IPS-18a (cell line): ENCODE results near the gene KTN1.
A peak's percentile ranks its signal among the peaks of the same experiment; 100 is the strongest.

Experiments used
- H3K27ac ChIP-seq: one replicate; pipeline ENCODE4 v1.5.1; 2013; ENCODE audit warnings: low read length
- H3K27me3 ChIP-seq: one replicate; pipeline ENCODE4 v1.6.1; 2013; ENCODE audit warnings: mild to moderate bottlenecking, low read length; ENCODE audit not compliant: control insufficient read depth, insufficient read depth
- H3K36me3 ChIP-seq: one replicate; pipeline ENCODE4 v1.6.1; 2013; ENCODE audit warnings: low read depth, low read length; ENCODE audit not compliant: control insufficient read depth
- H3K4me1 ChIP-seq: one replicate; pipeline ENCODE4 v1.6.1; 2013; ENCODE audit warnings: low read depth, low read length; ENCODE audit not compliant: control insufficient read depth
- H3K4me3 ChIP-seq: one replicate; pipeline ENCODE4 v1.5.1; 2013; ENCODE audit warnings: low read length
- H3K9ac ChIP-seq: one replicate; pipeline ENCODE4 v1.6.1; 2013; ENCODE audit warnings: mild to moderate bottlenecking, low read length, moderate library complexity
- H3K9me3 ChIP-seq: one replicate; pipeline ENCODE4 v1.6.1; 2013; ENCODE audit warnings: low read depth, low read length; ENCODE audit not compliant: control insufficient read depth

KTN1 gene

GRCh38 chr14:55599250-55599879 lies 19.4 kb downstream of the KTN1 start:
- no peaks in the 10 kb centered on the region for H3K36me3 ChIP-seq
- no peaks in the 10 kb centered on the region for H3K9me3 ChIP-seq
- H3K4me3 ChIP-seq, result no peak overlapping the region
- H3K9ac ChIP-seq, result no peak overlapping the region
- no peaks in the 10 kb centered on the region for H3K27me3 ChIP-seq
- H3K27ac ChIP-seq, result no peak overlapping the region
- H3K4me1 ChIP-seq, result peaks cover 12% of the 10 kb centered on the region

GRCh38 chr14:55600784-55601561 lies 21.0 kb downstream of the KTN1 start:
- no peaks in the 10 kb centered on the region for H3K9me3 ChIP-seq
- H3K36me3 ChIP-seq, result no peaks in the 10 kb centered on the region
- no peaks in the 10 kb centered on the region for H3K27me3 ChIP-seq
- H3K9ac ChIP-seq, result no peak overlapping the region
- no peak overlapping the region for H3K4me3 ChIP-seq
- peaks cover 27% of the 10 kb centered on the region for H3K4me1 ChIP-seq
- peak overlapping the region; percentile 72 for H3K27ac ChIP-seq

GRCh38 chr14:55603401-55603953 lies 23.5 kb downstream of the KTN1 start:
- Histone ChIP-seq H3K9me3 (no peaks in the 10 kb centered on the region), H3K9ac (no peak overlapping the region), H3K36me3 (no peaks in the 10 kb centered on the region), H3K4me3 (no peak overlapping the region), H3K27me3 (no peaks in the 10 kb centered on the region), H3K4me1 (peaks cover 30% of the 10 kb centered on the region), H3K27ac (peak overlapping the region; percentile 24)

DNA sequence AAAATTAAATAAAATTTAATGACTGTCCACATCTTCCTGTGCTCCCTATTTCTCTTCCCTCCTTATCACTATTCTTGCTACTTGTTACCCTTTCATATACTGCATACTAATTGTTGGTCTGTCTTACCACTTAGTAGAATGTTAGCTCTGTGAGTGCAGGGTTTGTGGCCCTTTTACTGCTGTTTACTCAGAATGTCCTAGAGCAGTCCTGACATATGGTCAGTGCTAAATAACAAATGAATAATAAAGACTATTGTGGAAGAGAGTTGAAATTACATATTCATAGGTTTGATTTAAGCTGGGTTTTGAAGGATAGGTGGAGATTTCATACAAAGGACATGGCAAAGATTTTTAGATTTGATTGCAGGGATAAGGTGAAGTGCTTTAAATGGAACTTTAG lies 24.5 kb downstream of the KTN1 start:
- Histone ChIP-seq H3K27ac (no peak overlapping the region), H3K9ac (no peak overlapping the region), H3K9me3 (no peaks in the 10 kb centered on the region), H3K27me3 (no peaks in the 10 kb centered on the region), H3K36me3 (no peaks in the 10 kb centered on the region), H3K4me1 (peaks cover 35% of the 10 kb centered on the region), H3K4me3 (no peak overlapping the region)

GRCh38 chr14:55604900-55605418 lies 25.0 kb downstream of the KTN1 start:
- H3K9me3 ChIP-seq, result no peaks in the 10 kb centered on the region
- H3K4me1 ChIP-seq, result peaks cover 40% of the 10 kb centered on the region
- H3K4me3 ChIP-seq, result no peak overlapping the region
- no peaks in the 10 kb centered on the region for H3K27me3 ChIP-seq
- peak overlapping the region; percentile 60 for H3K27ac ChIP-seq
- no peak overlapping the region for H3K9ac ChIP-seq
- no peaks in the 10 kb centered on the region for H3K36me3 ChIP-seq

DNA sequence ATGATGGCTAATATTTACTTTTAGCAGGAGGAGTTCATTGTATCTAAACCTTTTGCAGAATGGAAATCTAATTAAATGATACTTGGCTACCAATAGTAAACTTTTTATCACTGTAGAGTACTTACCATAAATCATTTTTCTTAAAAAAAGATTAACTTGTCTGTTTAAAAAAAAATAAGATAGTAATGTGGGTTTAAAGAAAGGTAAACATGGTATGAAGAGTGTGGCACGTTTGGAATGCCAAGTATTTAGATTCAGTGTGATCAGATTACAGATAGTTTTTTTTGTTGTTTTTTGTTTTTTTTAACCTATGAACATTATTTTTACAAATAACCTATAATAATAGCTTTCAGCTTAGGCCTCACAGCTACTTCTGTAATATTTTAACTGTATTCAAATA lies 25.8 kb downstream of the KTN1 start:
- H3K36me3 ChIP-seq, result no peaks in the 10 kb centered on the region
- H3K9me3 ChIP-seq, result no peaks in the 10 kb centered on the region
- no peak overlapping the region for H3K9ac ChIP-seq
- H3K27ac ChIP-seq, result peak overlapping the region; percentile 60
- H3K4me1 ChIP-seq, result peaks cover 36% of the 10 kb centered on the region
- H3K27me3 ChIP-seq, result no peaks in the 10 kb centered on the region
- H3K4me3 ChIP-seq, result peak overlapping the region; percentile 17

- Histone ChIP-seq H3K27me3 (no peaks in the 10 kb centered on the region), H3K27ac (no peak overlapping the region), H3K36me3 (no peaks in the 10 kb centered on the region), H3K9me3 (no peaks in the 10 kb centered on the region), H3K4me1 (peaks cover 36% of the 10 kb centered on the region), H3K9ac (no peak overlapping the region), H3K4me3 (no peak overlapping the region)
Measured at GRCh38 chr14:55607386-55607785, 27.4 kb downstream of the KTN1 start.

- Histone ChIP-seq H3K9ac (peak overlapping the region; percentile 9), H3K36me3 (no peaks in the 10 kb centered on the region), H3K9me3 (no peaks in the 10 kb centered on the region), H3K27ac (peak overlapping the region; percentile 27), H3K27me3 (no peaks in the 10 kb centered on the region), H3K4me1 (peaks cover 34% of the 10 kb centered on the region), H3K4me3 (no peak overlapping the region)
Measured at GRCh38 chr14:55609681-55610080, 29.7 kb downstream of the KTN1 start.

DNA sequence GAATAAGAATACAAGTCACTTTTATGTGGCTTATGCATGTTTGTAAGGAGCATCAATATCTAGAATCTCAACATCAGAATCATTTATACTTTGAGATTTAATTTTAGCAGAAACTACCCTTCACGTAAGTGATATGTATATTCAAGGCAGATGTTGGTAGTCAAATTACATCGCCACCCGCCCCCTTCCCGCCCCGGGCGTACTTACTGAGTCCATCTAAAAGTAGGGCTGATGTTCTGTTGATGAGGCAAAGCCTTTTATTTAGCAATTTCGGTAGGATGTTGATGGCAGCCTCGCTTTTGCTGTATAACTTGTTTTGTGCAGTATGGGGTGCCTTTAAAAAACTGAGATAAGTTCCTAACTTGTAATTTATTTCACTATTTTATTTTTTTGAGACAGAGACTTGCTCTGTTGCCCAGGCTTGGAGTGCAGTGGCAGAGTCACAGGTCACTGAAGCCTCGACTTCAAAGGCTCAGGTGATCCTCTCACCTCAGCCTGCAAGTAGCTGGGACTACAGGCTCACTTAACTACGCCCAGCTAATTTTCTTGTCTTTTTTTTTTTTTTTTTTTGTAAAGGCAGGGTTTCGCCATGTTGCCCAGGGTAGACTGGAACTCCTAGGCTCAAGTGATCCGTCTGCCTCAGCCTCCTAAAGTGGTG lies 30.8 kb downstream of the KTN1 start:
- H3K27ac ChIP-seq, result no peak overlapping the region

GRCh38 chr14:55611859-55612258 lies 31.9 kb downstream of the KTN1 start:
- Histone ChIP-seq H3K4me1 (peaks cover 18% of the 10 kb centered on the region), H3K9me3 (no peaks in the 10 kb centered on the region), H3K4me3 (no peak overlapping the region), H3K27ac (no peak overlapping the region), H3K9ac (no peak overlapping the region), H3K27me3 (no peaks in the 10 kb centered on the region), H3K36me3 (peaks cover 9% of the 10 kb centered on the region)

More for the DNA sequence above, 30.8 kb downstream of the KTN1 start:
- H3K9me3 ChIP-seq, result no peaks in the 10 kb centered on the region
- no peaks in the 10 kb centered on the region for H3K36me3 ChIP-seq
- H3K9ac ChIP-seq, result no peak overlapping the region
- H3K4me3 ChIP-seq, result no peak overlapping the region
- peaks cover 22% of the 10 kb centered on the region for H3K4me1 ChIP-seq
- H3K27me3 ChIP-seq, result no peaks in the 10 kb centered on the region

DNA sequence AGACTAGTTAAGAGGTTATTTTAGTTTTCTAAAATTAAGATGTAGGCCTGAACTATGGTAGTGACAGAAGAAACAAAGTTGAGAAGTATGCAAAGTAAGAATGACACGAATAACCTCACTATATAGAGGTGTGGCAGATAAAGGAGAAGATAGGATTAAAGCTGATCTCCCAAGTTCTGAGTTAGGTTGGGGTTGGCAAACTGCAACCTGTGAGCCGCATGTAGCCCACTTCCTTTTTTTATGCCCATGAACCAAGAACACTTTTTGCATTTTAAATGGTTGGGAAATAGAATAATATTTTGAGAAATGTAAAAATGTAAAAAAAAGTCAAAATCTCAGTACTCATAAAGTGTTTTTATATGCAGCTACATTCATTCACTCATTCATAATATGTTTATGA lies 34.3 kb downstream of the KTN1 start:
- Histone ChIP-seq H3K27me3 (no peaks in the 10 kb centered on the region), H3K9me3 (peaks cover 5% of the 10 kb centered on the region), H3K36me3 (peaks cover 32% of the 10 kb centered on the region), H3K4me3 (no peak overlapping the region), H3K4me1 (peaks cover 15% of the 10 kb centered on the region), H3K27ac (no peak overlapping the region), H3K9ac (no peak overlapping the region)
